Hypothalamus (tissue), 51 donors: ENCODE results near the gene ADGRV1.

Source experiments
- DNase-seq, 51 donors: peaks; one replicate each; lab custom pipeline; 2025; lab: John Stamatoyannopoulos, UW

ADGRV1 gene

DNA sequence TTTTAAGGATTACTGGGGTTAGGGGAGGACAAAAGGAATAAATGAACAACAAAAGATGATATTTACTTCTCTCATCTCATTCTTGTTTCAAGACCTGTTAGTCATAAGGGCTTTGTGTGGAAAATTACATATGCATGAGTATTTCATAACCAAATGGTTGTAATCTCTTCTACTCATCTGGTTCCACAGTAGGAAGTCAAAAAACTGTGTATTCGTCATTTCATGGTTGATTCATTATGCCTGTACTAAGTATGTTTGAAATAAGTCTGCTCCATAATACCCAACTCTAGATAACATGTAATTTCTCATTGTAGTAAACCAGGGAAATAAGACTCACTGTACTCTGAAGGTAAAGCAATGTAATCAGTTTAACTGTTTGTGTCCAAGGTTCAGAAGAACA, 611.7 kb downstream of the ADGRV1 start:
- DNase-seq, result no peak

DNA sequence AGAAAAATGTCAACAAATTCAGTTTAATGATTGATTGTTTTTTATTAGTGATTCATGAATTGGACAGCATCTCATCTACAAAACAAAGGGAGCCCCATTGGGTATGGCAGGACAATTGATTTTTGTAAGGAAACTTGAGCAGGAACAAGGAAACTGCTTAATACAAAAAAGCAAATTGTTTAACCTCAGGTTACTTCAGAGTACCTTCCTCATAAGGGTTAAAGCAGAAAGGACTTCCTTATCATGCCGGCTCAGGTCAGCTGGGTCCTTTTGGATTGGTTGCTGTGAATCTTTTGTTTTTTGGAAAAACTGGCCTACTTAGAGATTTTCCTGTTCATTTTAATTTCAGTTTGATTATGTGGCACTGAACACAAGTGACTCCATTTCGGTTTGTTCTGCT, 612.7 kb downstream of the ADGRV1 start:
- no peak for DNase-seq

DNA sequence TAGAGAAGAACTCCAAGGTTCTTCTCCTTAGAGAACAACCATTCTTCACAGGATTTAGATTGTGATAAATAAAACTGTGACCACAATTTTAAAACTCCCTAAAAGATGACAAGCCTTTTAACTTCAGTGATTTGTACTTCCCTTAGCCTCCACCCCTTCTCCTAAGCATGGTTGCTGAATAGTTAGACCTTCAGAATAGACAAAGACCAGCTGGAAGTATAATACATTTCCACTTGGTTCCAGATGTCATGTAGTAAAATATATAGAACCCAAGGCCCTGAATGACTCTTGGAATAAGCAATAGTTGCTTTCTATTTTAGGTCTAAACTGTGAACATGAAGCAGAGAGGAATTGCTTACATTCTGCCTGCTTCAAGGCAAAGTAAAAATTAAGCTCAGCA, 615.8 kb downstream of the ADGRV1 start:
- no peak for DNase-seq

DNA sequence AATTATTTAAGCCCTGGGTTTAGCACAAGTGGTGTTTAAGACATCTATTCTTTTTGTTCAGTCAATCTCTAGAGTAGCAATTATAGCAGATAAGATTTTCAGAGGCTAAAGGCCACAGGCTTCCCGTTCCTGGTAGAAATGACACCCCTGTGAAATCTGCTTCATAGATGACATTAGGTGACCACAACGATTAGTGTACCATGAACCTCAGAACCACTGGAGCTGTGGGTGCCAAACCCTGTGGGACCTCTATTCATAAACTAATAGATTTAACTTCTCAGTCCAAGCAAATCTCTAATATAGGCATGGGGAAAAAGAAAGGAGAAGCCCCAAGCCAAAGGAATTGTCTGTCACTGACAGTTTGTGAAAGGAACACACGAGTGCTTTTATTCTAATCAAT, 617.1 kb downstream of the ADGRV1 start:
- no peak for DNase-seq

DNA sequence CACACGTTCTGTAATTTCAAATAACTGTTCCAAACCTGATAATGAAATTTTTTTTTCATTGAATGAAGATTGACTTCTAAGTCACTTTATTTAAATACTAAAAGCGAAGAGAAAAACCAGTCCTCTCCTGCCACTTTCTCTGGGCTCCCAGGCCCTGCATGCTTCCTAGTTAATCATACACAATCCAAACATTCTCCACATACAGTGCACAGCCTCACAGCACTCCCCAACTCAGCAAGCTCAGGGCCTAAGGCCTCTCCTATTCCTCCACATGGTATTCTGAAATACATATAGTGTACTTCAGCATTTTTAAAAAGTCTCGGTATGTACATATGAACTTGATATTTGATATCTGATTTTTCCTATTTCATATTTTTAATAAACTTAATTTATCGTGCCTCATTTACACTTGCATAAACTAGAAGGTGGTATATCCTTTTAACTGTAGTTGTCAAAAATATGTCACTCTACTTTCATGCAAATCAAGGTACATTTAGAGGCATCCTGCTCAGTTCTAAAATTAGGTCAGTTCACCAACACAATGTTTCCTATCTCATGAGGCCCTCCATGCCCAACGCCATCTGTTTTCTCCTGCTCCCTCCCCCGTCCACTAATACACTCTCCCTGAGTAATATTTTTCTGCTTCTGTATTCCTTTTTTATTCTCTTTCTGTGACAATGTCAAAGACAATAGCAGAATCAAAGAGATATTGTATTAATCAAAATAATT, 617.9 kb downstream of the ADGRV1 start:
- DNase-seq, result no peak

DNA sequence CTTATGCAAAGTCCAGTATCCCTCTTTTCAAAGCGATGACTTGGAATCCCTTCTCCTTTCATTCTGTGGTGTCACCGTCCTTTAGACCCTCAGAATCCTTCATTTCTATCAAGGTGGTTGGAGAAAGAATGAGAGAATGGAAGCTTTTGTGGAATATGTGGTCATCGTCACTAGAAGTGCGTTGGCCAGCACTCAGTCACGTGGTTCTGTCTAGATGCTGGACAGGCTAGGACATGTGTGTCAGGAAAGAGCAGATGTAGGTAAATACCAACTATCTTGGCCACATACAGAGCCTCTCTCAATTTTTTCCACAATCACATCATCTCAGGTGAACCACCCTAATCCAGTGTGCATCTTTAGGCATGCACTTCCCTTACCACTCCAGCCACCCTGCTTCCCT, 618.5 kb downstream of the ADGRV1 start:
- no peak for DNase-seq

DNA sequence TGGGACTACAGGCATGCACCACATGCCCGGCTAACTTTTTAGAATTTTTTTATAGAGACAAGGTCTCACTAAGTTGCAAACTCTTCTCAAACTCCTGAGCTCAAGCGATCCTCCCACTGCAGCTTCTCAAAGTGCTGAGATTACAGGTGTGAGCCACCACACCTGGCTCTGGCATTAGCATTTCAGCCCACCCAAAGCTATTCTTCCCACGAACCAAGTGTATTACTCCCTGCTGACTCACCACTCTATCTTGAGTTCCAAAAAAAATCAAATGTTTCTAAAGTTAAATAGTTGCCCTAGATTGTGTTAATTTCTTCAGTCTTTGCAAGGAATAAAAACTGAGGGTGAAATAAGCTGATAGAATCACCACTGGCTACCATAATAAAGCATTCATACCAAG, 619.0 kb downstream of the ADGRV1 start:
- DNase-seq, result no peak

DNA sequence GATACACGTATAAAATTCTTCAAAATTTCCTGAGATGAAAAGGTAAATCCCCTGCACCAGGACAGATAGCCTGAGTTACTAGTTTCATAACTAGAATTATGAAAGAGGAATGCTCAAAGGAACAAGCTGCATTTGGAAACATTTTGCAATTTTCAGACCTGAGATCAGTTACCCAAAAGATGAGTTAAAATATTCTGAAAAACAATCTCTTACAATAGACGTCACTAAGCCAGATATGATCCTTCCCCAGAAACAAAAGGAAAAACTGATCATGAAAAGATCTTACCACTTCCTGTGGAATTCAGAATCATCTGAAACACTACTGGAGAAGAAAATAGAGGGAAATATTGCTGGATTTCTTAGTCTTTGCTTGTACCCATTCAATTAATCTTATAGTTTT, 619.9 kb downstream of the ADGRV1 start:
- DNase-seq, result no peak

DNA sequence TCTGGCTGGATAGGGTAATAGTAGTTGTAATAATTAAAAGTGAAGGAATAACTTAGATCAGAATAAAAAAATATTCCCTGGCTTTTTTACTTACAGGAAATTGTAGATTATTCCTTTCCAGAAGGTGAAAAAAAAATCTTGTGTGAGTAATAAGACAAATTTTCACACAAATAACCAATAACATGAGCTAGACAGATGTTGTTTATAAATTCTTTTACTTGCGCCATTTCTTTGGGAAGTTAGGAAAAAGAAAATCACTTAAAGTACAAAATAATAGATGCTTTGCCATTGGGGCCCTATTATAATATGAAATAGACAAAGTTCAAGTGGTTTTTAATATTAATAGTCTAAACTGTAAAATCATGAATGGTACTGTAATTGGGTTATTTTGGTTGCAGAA, 620.4 kb downstream of the ADGRV1 start:
- DNase-seq, result no peak

DNA sequence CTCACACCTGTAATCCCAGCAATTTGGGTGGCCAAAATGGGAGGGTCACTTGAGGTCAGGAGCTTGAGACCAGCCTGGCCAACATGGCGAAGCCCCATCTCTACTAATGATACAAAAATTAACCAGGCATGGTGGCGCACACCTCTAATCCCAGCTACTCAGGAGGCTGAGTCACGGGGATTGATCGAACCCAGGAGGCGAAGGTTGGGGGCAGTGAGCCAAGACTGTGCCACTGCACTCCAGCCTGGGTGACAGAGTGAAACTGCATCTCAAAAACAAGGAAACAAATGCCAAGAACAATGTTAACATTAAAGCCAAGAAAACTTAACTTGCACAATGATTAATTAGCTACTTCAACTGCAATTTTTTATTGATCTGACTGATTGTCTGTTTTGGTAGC, 621.9 kb downstream of the ADGRV1 start:
- DNase-seq, result no peak

DNA sequence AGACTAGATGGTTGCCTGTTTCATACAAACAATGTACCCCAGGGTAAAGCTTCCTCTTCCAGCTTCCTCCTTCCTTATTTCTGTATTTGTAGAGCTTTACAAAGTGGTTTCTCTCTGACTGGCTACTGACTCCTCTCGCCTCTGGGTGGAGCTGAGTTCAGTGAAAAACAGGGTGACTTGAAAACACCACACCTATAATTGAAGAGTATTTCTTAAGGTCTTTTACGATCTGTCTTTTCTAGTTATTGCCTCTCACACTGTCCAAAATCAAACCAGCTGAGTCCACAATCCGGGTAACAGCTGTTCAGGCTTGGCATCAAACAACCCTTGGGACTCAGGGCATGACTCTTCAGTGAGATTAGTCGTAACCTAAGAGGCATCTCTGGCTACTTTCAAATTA, 624.2 kb downstream of the ADGRV1 start:
- peak in 3 of 51 donors; percentile 2 to 5 (median 3) for DNase-seq

DNA sequence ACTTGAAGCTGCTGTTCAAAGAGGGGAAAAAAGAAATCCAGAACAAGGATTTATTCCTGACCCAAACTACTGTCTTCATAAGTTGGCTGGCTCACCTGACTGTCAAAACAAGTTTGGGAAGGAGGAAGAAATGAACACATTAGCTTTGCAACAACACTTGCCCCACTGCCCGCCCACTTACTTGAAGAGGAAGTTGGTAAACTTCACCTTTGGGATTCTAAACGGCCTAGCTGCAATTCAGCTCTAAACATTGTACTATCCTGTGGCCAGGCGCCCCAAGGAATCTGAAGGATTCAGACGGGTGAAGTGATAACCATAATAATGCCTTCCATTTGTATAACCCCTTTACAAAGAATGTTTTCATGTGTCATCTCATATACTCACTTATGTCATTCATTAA, 625.1 kb downstream of the ADGRV1 start:
- peak in 1 of 51 donors; percentile 3 for DNase-seq

DNA sequence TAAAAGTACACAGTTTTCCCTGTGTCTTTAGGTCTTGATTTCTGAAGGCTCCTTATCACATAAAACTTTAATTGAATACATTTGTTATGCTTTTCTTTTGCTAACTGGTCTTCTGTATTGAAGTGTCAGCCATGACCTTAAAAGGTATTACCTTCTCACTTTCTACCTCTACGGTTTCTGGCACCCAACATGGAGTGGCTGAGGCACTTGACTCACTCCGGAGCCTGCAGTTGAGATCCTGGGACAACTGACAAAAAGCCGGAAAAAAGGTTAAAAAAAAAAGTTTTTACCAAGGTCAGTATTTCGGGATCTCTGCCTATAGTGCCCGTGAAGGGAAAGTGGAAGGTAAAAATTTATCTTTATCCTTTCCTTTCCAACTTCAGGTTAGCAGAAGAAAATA, 627.5 kb downstream of the ADGRV1 start:
- no peak for DNase-seq

DNA sequence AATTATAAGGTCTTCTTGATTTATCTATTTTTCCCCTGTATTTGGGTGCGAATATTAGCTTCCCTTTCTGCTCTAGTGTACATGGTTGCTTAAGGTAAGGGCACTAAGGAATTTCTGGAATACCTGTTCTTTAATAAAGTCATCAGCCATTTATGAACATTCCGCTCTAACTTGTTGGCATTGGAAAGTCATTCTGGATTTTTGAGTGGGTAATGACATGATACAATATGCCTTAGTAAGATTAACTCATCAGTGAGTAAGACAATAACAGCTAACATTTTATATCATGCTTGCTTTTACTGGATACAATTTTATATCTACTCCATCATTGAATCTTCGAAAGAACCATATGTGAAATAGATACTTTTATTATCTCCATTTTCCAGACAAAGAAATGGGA, 628.4 kb downstream of the ADGRV1 start:
- DNase-seq, result no peak

DNA sequence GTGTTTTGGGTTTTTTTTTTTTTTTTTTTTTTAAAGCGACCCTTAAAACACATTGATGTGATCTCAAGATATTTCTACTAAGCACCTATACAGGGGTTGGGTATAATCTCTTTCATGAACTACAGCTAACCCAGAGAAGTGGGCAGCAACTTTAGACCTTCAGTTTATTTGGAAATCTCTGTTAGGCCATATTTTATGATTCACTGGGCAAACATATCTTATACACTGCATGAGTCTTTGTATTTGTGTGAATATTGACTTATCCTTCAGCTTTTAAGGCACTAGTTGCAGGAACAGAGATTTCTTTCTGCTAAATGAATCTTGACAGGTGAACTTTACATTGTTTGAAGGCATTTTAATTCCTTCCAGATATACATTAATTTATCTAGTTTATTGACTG, 630.2 kb downstream of the ADGRV1 start:
- DNase-seq, result no peak

DNA sequence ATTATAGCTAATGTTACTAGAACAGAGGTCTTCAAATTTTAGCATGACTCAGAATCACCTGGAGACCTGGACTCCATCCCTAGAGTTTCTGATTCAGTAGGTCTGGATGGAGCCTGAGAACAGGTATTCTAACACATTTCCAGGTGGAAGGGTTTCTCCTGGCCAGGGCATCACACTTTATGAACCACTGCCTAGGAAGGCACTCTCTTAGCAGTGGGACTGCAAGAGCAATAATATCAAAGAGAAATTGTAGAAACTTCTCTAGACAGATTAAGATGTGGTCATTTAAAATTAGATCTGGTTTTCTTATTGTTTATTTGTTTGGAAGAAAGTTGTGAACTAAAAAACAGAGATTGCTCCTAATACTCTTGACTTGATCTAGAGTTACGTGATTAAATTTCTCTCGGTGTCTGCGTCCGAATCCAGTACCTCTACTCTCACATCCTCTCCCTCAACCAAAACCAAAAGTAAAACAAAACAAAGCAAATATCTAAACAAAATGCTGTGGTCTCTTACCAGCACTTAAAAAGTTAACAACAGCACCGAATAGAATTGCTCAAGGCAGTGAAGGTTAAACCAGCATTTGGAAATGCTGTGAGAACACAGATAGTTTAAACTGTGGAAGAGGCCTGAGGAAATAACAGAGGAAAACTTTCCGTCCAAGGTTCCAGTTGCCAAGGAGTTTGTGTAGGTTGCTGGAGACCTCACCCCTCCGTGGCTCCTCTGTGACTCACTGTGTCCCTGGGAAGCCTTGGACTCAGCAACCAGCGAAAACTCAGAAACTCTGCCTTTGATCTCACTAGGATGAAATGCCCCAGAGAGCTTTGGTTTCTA, 631.1 kb downstream of the ADGRV1 start:
- DNase-seq, result peak in 4 of 51 donors; percentile 2 to 18 (median 6)

DNA sequence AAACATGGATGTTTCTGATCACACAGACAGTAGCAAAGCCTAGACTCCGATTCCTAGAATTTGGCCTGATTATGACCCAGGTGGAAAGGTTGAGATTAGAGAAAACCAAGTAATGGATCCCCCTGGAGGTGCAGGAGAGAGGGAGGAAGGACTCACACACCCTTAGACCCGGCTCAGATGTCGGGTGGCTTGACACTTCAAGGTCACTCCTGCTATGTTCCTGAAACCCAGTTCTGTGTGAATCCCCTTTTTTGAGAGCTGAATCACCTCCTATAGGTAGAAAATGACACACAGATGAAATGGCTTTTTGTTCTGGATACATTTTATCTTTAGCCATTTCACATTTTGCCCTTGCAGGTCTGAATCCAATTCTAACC, 631.7 kb downstream of the ADGRV1 start:
- peak in 1 of 51 donors; percentile 3 for DNase-seq

DNA sequence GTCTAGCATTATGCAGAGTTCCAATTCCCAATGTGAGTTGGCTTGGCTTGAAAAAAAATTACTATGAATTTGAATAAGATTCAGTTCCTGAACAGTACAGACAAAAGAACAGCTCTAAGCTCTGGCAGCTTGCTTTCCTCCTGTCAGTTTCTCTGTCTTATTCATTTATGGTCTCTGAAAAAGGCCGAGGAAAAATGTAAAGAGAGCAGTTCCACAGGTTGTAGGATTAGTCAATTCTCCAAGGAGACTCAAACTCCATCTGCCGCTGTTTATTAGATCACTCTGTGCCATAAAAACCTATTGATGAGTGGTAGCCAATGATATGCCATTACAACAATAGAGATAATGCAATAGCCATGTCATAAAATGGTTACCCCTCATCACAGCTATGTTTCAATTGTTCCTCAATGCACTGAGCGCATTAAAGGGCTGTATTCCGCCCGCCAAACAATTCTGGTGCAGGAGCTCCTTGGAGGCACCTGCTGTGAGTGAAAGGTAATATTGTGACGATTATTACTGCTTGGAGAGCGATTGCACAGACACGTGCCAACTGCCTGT, 636.3 kb downstream of the ADGRV1 start:
- DNase-seq, result no peak

DNA sequence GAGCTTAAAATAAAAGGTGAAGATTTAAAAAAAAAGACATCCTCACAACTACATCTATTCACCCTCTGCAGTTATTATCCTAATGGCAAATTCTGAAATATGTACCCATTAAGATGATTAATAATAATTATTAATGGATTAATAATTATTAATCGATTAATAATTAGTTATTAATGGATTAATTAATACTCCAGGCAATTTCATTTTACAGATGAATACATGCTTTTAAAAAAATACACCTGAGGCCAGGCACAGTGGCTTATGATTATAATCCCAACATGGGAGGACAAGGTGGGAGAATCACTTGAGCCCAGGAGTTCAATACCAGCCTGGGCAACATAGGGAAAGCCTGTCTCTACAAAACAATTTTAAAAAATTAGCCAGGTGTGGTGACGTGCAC, 642.1 kb downstream of the ADGRV1 start:
- no peak for DNase-seq

DNA sequence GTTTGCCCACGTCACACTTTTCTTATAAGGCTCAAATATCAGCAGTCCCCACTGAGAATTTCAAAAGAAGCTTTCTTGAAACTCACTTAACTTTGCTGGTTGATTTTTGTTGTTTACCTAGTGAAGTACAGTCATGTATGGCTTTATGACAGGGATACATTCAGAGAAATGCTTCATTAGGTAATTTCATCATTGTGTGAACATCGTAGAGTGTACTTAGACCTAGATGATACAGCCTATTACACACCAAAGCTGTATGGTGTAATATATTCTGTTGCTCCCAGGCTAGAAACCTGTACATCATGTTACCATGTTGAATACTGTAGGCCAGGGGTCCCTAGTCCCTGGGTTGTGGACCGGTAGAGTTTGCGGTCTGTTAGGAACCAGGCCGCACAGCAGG, 647.5 kb downstream of the ADGRV1 start:
- DNase-seq, result no peak

DNA sequence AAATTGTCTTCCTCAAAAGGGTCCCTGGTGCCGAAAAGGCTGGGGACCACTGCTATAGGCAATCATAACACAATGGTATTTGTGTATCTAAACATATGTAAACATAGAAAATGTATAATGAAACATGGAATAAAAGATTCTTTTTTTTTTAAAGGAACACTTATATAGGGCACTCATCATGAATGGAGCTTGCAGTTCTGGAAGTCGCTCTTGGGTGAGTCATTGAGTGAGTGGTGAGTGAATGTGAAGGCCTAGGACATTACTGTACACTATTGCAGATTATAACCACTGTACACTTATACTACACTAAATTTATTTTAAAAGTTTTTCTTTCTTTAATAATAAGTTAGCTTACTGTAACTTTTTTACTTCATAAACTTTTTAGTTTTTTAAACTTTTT, 648.1 kb downstream of the ADGRV1 start:
- no peak for DNase-seq

DNA sequence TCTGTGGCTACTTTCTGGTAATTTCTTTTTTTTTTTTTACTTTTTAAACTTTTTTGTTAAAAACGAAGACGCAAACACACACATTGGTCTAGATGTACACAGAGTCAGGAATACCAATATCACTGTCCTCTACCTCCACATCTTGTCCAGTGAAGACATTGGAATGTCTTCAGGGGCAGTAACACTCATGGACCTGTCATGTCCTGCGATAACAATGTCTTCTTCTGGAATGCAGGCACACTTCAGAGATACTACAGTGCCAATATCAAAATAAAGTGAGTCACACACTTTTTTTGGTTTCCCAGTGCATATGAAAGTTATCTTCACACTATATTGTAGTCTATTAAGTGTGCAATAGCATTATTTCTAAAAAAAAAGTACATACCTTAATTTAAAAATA, 648.7 kb downstream of the ADGRV1 start:
- DNase-seq, result no peak
